Measurements from ENCODE around the gene MEGF8.
A peak's percentile ranks its signal among the peaks of the same experiment; 100 is the strongest.

MEGF8 gene

GRCh38 chr19:42283188-42284065 is 42.0 kb upstream of the MEGF8 start:
- Mint-ChIP-seq H3K36me3 (peaks cover 53% of the 10 kb centered on the region), H3K9me3 (no peaks in the 10 kb centered on the region), H3K27ac (no peak overlapping the region), H3K4me1 (peaks cover 33% of the 10 kb centered on the region), H3K4me3 (no peak overlapping the region)
- DNase-seq (ENCODE audit: low spot score in 2 of 2) (peak; percentile 86 to 92), ATAC-seq (peak; percentile 78)

DNA sequence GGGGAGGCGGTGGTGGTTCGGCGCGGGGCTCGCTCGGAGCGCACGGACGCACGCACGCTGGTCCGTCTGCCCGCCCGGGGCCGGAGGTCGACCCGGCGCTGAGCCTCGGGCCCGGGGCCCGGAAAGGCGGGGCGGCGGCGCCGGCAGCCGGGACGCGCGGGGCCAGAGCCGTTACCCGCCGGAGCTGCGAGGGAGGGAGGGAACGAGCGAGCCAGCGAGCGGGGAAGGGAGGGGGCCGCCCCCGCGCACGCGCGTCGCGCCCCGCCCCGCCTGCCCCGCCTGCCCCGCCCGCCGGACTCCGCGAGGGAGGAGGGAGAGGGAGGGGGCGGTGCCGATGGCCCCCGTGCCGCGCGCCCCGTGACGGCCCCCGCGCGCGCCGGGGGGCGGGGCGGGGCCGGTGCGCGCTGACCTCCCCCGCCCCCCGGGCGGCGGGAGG is 41.4 kb upstream of the MEGF8 start:
- H3K36me3 Mint-ChIP-seq, result peaks cover 55% of the 10 kb centered on the region
- H3K27ac Mint-ChIP-seq, result no peak overlapping the region
- peak in 1 of 2 donors; percentile 73 for DNase-seq (ENCODE audit: low spot score in 2 of 2)
- peak; percentile 33 for ATAC-seq
- H3K4me1 Mint-ChIP-seq, result peaks cover 27% of the 10 kb centered on the region
- H3K9me3 Mint-ChIP-seq, result no peaks in the 10 kb centered on the region
- H3K4me3 Mint-ChIP-seq, result peak overlapping the region; percentile 84

DNA sequence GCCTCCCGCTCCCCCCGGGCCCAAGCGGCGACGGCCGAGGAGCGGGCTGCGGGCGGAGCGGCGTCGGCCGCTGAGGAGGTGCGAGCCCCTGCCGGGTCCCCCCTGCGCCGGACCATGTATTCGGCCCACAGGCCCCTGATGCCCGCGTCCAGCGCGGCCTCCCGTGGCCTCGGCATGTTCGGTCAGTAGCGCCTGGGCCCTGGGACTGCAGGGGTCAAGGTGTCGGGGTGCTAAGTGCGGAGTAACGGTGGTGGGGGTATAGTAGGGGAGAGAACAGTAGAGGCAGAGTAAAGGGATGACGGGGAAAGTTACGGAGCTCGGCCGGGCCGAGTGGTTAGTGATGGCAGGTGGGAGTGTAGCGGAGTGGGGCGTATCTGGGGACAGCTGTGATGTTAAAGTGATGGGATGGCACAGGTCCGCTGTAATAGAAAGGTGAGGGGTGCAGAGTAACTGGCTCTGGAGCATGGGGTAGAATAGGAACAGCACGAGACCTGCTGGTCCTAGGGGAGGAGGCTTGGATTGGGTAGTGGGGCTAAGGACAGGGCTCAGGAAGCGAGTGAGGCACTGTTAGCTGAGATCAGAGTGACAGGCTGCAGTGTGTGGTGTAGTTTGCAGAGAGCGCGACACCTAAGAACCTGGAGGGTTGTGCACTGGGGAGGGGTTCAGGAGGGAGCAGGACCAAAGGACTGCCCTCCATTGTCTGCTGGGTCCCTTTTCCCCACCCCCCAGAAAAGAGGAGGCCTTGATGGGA is 40.7 kb upstream of the MEGF8 start:
- Mint-ChIP-seq H3K4me1 (peaks cover 20% of the 10 kb centered on the region), H3K36me3 (peaks cover 55% of the 10 kb centered on the region), H3K4me3 (peak overlapping the region; percentile 84), H3K27ac (peak overlapping the region; percentile 90), H3K9me3 (no peaks in the 10 kb centered on the region)
- DNase-seq (ENCODE audit: low spot score in 2 of 2) (no peak), ATAC-seq (no peak)

DNA sequence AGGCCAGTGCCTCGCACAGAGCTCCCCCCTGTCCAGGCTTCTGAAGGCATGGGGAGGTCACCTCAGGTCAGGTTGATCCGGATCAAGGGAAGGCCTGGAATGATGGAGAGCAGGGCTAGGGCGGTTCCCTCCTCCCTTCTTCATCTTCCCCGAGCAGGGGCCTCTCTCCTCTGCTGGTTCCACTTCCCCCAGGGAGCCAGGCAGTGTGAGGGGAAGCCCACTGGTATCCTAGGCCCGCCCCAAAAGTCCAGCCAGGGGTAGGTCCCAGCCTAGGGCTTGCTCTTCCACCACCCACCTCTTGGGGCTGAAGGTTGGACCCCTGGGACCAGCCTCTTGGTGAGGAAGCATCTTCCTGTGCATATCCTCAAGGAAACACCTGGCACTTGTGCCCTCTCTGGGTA is 39.9 kb upstream of the MEGF8 start:
- ATAC-seq (no peak), DNase-seq (ENCODE audit: low spot score in 2 of 2) (no peak)
- Mint-ChIP-seq H3K27ac (peak overlapping the region; percentile 90), H3K9me3 (no peaks in the 10 kb centered on the region), H3K4me1 (peaks cover 19% of the 10 kb centered on the region), H3K4me3 (peak overlapping the region; percentile 84), H3K36me3 (peaks cover 61% of the 10 kb centered on the region)

- DNase-seq (ENCODE audit: low spot score in 2 of 2) (no peak), ATAC-seq (no peak)
- H3K36me3 Mint-ChIP-seq, result peaks cover 65% of the 10 kb centered on the region
- H3K4me3 Mint-ChIP-seq, result peak overlapping the region; percentile 84
- no peaks in the 10 kb centered on the region for H3K9me3 Mint-ChIP-seq
- peaks cover 19% of the 10 kb centered on the region for H3K4me1 Mint-ChIP-seq
- H3K27ac Mint-ChIP-seq, result peak overlapping the region; percentile 90
Observed at GRCh38 chr19:42285988-42286348, 39.5 kb upstream of the MEGF8 start.

GRCh38 chr19:42286349-42287016 is 39.0 kb upstream of the MEGF8 start:
- H3K4me3 Mint-ChIP-seq, result peak overlapping the region; percentile 84
- ATAC-seq (no peak), DNase-seq (ENCODE audit: low spot score in 2 of 2) (no peak)
- no peaks in the 10 kb centered on the region for H3K9me3 Mint-ChIP-seq
- peaks cover 69% of the 10 kb centered on the region for H3K36me3 Mint-ChIP-seq
- peaks cover 21% of the 10 kb centered on the region for H3K4me1 Mint-ChIP-seq
- peak overlapping the region; percentile 90 for H3K27ac Mint-ChIP-seq

- peaks cover 69% of the 10 kb centered on the region for H3K36me3 Mint-ChIP-seq
- ATAC-seq, result no peak
- no peak overlapping the region for H3K27ac Mint-ChIP-seq
- no peaks in the 10 kb centered on the region for H3K9me3 Mint-ChIP-seq
- DNase-seq (ENCODE audit: low spot score in 2 of 2), result no peak
- peaks cover 26% of the 10 kb centered on the region for H3K4me1 Mint-ChIP-seq
- H3K4me3 Mint-ChIP-seq, result no peak overlapping the region
Observed at GRCh38 chr19:42287017-42287826, 38.2 kb upstream of the MEGF8 start.

DNA sequence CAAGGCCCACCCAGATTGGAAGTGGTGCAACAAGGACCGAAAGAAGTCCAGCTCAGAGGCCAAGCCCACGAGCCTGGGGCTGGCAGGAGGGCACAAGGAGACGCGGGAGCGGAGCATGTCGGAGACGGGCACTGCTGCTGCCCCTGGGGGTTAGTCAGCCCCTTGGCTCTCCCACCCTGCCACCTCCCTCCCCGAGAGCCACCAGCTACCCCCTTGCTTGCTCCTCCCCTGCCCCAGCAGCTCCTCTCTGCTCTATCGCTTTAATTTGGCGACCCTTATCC is 37.7 kb upstream of the MEGF8 start:
- no peak overlapping the region for H3K27ac Mint-ChIP-seq
- no peak overlapping the region for H3K4me3 Mint-ChIP-seq
- ATAC-seq, result no peak
- peaks cover 26% of the 10 kb centered on the region for H3K4me1 Mint-ChIP-seq
- no peaks in the 10 kb centered on the region for H3K9me3 Mint-ChIP-seq
- H3K36me3 Mint-ChIP-seq, result peaks cover 74% of the 10 kb centered on the region
- no peak for DNase-seq (ENCODE audit: low spot score in 2 of 2)

- DNase-seq (ENCODE audit: low spot score in 2 of 2) (no peak), ATAC-seq (no peak)
- Mint-ChIP-seq H3K9me3 (no peaks in the 10 kb centered on the region), H3K4me1 (peaks cover 26% of the 10 kb centered on the region), H3K4me3 (no peak overlapping the region), H3K36me3 (peaks cover 81% of the 10 kb centered on the region), H3K27ac (no peak overlapping the region)
Observed at GRCh38 chr19:42288387-42288786, 37.0 kb upstream of the MEGF8 start.

- H3K4me3 Mint-ChIP-seq, result no peak overlapping the region
- no peak for DNase-seq (ENCODE audit: low spot score in 2 of 2)
- peaks cover 26% of the 10 kb centered on the region for H3K4me1 Mint-ChIP-seq
- no peaks in the 10 kb centered on the region for H3K9me3 Mint-ChIP-seq
- no peak for ATAC-seq
- H3K27ac Mint-ChIP-seq, result no peak overlapping the region
- H3K36me3 Mint-ChIP-seq, result peaks cover 87% of the 10 kb centered on the region
Observed at GRCh38 chr19:42288881-42289555, 36.4 kb upstream of the MEGF8 start.

DNA sequence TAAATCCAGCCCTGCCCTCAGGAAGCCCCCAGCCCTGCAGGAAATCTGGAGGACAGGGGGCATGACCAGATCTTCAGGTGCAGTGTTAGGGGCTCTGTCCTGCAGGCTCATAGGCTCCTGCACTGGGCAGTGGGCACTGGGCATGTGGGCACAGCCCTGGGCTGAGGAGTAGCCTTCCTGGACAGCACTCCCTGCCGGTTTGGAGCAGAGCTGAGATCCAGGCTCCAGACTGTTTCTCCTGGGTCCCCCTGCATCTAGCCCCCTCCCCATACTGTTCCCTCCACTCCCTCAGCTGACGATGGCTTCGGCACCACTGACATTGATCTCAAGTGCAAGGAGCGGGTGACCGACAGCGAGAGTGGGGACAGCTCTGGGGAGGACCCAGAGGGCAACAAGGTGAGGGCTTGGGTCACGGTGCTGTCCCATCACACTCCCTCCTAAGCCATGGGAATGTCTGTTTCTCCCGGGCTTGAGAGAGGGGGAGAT is 35.8 kb upstream of the MEGF8 start:
- H3K36me3 Mint-ChIP-seq, result peaks cover 91% of the 10 kb centered on the region

GRCh38 chr19:42290136-42290522 is 35.3 kb upstream of the MEGF8 start:
- Mint-ChIP-seq H3K27ac (no peak overlapping the region), H3K4me1 (peaks cover 19% of the 10 kb centered on the region), H3K4me3 (no peak overlapping the region), H3K36me3 (peaks cover 90% of the 10 kb centered on the region), H3K9me3 (no peaks in the 10 kb centered on the region)
- ATAC-seq, result no peak
- DNase-seq (ENCODE audit: low spot score in 2 of 2), result no peak

More for the DNA sequence above, 35.8 kb upstream of the MEGF8 start:
- H3K4me1 Mint-ChIP-seq, result peaks cover 24% of the 10 kb centered on the region
- H3K9me3 Mint-ChIP-seq, result no peaks in the 10 kb centered on the region
- no peak for ATAC-seq
- no peak overlapping the region for H3K27ac Mint-ChIP-seq
- no peak for DNase-seq (ENCODE audit: low spot score in 2 of 2)
- H3K4me3 Mint-ChIP-seq, result no peak overlapping the region

GRCh38 chr19:42290523-42291434 is 34.7 kb upstream of the MEGF8 start:
- DNase-seq (ENCODE audit: low spot score in 2 of 2) (no peak), ATAC-seq (peak; percentile 71)
- Mint-ChIP-seq H3K9me3 (no peaks in the 10 kb centered on the region), H3K4me3 (no peak overlapping the region), H3K4me1 (peaks cover 12% of the 10 kb centered on the region), H3K27ac (peak overlapping the region; percentile 73), H3K36me3 (peaks cover 90% of the 10 kb centered on the region)

- DNase-seq (ENCODE audit: low spot score in 2 of 2) (no peak), ATAC-seq (no peak)
- H3K27ac Mint-ChIP-seq, result peak overlapping the region; percentile 73
- peaks cover 13% of the 10 kb centered on the region for H3K4me1 Mint-ChIP-seq
- peaks cover 93% of the 10 kb centered on the region for H3K36me3 Mint-ChIP-seq
- H3K9me3 Mint-ChIP-seq, result no peaks in the 10 kb centered on the region
- no peak overlapping the region for H3K4me3 Mint-ChIP-seq
Observed at GRCh38 chr19:42291435-42291810, 34.0 kb upstream of the MEGF8 start.
